Measurements from ENCODE around the gene COL17A1.

COL17A1 gene

GRCh38 chr10:104072786-104073185 is 12.9 kb downstream of the COL17A1 start:
- TF ChIP-seq CTCF (IDR thresholded peaks at IDR 0.05), result no peak
- H3K4me3 ChIP-seq, result no peak overlapping the region
- H3K27ac ChIP-seq, result no peak overlapping the region
- no peak for DNase-seq (ENCODE audit: low spot score)

GRCh38 chr10:104069613-104070012 is 16.1 kb downstream of the COL17A1 start:
- no peak for TF ChIP-seq CTCF (IDR thresholded peaks at IDR 0.05)
- no peak for DNase-seq (ENCODE audit: low spot score)
- H3K27ac ChIP-seq, result no peak overlapping the region
- H3K4me3 ChIP-seq, result no peak overlapping the region

- no peak for TF ChIP-seq CTCF (IDR thresholded peaks at IDR 0.05)
- no peak for DNase-seq (ENCODE audit: low spot score)
- Histone ChIP-seq H3K27ac (no peak overlapping the region), H3K4me3 (no peak overlapping the region)
Observed at GRCh38 chr10:104067525-104067924, 18.2 kb downstream of the COL17A1 start.

- no peak for DNase-seq (ENCODE audit: low spot score)
- TF ChIP-seq CTCF (IDR thresholded peaks at IDR 0.05), result no peak
- Histone ChIP-seq H3K27ac (no peak overlapping the region), H3K4me3 (no peak overlapping the region)
Observed at GRCh38 chr10:104066945-104067344, 18.7 kb downstream of the COL17A1 start.

GRCh38 chr10:104065748-104066147 is 19.9 kb downstream of the COL17A1 start:
- no peak for TF ChIP-seq CTCF (IDR thresholded peaks at IDR 0.05)
- Histone ChIP-seq H3K4me3 (no peak overlapping the region), H3K27ac (no peak overlapping the region)
- no peak for DNase-seq (ENCODE audit: low spot score)

- TF ChIP-seq CTCF (IDR thresholded peaks at IDR 0.05), result no peak
- Histone ChIP-seq H3K4me3 (no peak overlapping the region), H3K27ac (no peak overlapping the region)
- DNase-seq (ENCODE audit: low spot score), result peak; percentile 47
Observed at GRCh38 chr10:104061196-104061595, 24.5 kb downstream of the COL17A1 start.

GRCh38 chr10:104059364-104059763 is 26.3 kb downstream of the COL17A1 start:
- Histone ChIP-seq H3K4me3 (no peak overlapping the region), H3K27ac (no peak overlapping the region)
- no peak for TF ChIP-seq CTCF (IDR thresholded peaks at IDR 0.05)
- DNase-seq (ENCODE audit: low spot score), result no peak
